Lung (tissue), 12 donors: ENCODE data around the gene HES6. TPM values are rescaled to one million over a fixed set of nuclear protein-coding genes. Genes with fewer than 3 reads are reported as not detected.

ENCODE experiments used
- ATAC-seq: fragments of 200-7000 bp; cut with Tn5 transposase; one replicate; pipeline ENCODE4 v1.9.1; 2020; ENCODE audit warnings: moderate number of reproducible peaks; ENCODE audit not compliant: insufficient read depth, low FRiP score
- DNase-seq, 3 donors: peaks; one replicate each; pipeline ENCODE4 v3.0.0-alpha.2; 2013 to 2017
- H3K27ac ChIP-seq, 2 donors: one replicate each; pipeline ENCODE4 v1.5.1; 2013; ENCODE audit warnings: mild to moderate bottlenecking in 2 of 2, moderate library complexity in 2 of 2, control low read depth in 1 of 2, inconsistent platforms in 1 of 2, low read depth in 1 of 2, low read length in 1 of 2
- H3K27me3 ChIP-seq, 3 donors: one replicate each; pipeline ENCODE4 v1.5.1; 2013; ENCODE audit warnings: low read length in 2 of 3; ENCODE audit not compliant: control insufficient read depth in 3 of 3, insufficient read depth in 3 of 3
- H3K36me3 ChIP-seq, 4 donors: one replicate each; pipeline ENCODE4 v1.5.1; 2013; ENCODE audit warnings: low read length in 4 of 4, mild to moderate bottlenecking in 1 of 4, moderate library complexity in 1 of 4; ENCODE audit not compliant: control insufficient read depth in 4 of 4, insufficient read depth in 4 of 4
- H3K4me1 ChIP-seq, 5 donors: one replicate each; pipeline ENCODE4 v1.5.1; 2013; ENCODE audit warnings: low read length in 5 of 5, mild to moderate bottlenecking in 2 of 5, moderate library complexity in 1 of 5; ENCODE audit not compliant: control insufficient read depth in 5 of 5, insufficient read depth in 5 of 5
- H3K4me3 ChIP-seq: one replicate; pipeline ENCODE4 v1.5.1; 2013; ENCODE audit warnings: mild to moderate bottlenecking, control low read depth, moderate library complexity
- H3K9ac ChIP-seq, 2 donors: one replicate each; pipeline ENCODE4 v1.5.1; 2013; ENCODE audit warnings: low read length in 2 of 2, control low read depth in 1 of 2; ENCODE audit not compliant: insufficient read depth in 1 of 2
- H3K9me3 ChIP-seq, 4 donors: one replicate each; pipeline ENCODE4 v1.5.1; 2013; ENCODE audit warnings: low read length in 3 of 4, mild to moderate bottlenecking in 1 of 4, moderate library complexity in 1 of 4; ENCODE audit not compliant: control insufficient read depth in 4 of 4, insufficient read depth in 3 of 4
- WGBS, 2 donors: extraction: QIAGEN DNeasy Blood & Tissue Kit; methylation state at CpG; one replicate each; pipeline ENCODE4 v1.1.7; 2013; 5-methylcytosine and 5-hydroxymethylcytosine counted together
- polyA plus RNA-seq, 2 donors: library from polyadenylated mRNA; stranded (reverse); fragments of 200-250 nt; gene quantifications; one replicate each; pipeline ENCODE4 v1.2.1, GENCODE V29; 2013
- total RNA-seq, 2 donors: library from RNA; depleted of rRNA in 1 of 2; stranded (reverse); fragments of >200 nt in 1 of 2; gene quantifications; one replicate each; pipeline ENCODE4 v1.2.1, GENCODE V29; 2014 to 2021
- TF ChIP-seq, protein P1 (sequence below): IDR thresholded peaks from 2 replicates; pipeline ENCODE4 v1.5.1; 2012; ENCODE audit warnings: mild to moderate bottlenecking; ENCODE audit errors: control extremely low read depth, extremely low read depth
- donor health status: control.
- donor health status: control.
- donor health status: Bipolar disorder and iron deficiency.
- donor health status: healthy.
- donor health status: DM: yes; HTN: yes; CAD: no.

The HES6 gene
- total and polyA plus RNA-seq, 4 donors, result 4.4 to 12.5 (median 10.7) TPM

DNA sequence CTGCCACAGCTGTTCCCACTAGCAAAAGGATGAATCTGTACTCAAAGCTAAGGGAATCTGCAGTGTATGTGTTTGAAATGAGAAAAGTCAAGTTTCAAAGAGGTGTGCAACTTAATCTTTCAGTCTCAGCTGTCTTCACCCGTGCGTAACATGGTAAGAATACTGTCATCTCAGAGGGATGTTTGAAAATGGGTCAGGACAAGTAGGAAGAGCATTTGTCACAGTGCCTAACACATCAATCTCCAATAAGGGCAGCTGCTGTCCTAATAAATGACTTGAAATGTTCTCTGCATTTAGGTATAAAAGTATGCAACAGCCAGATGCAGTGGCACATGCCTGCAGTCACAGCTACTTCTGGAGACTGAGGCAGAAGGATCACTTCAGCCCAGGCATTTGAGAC lies 49.4 kb downstream of the HES6 start:
- no peak overlapping the region for H3K9ac ChIP-seq
- no peaks in the 10 kb centered on the region for H3K4me1 ChIP-seq
- no peak for DNase-seq
- no peaks in the 10 kb centered on the region for H3K9me3 ChIP-seq
- 93 to 96% methylated on average over 2 of the region's 2 CpGs for WGBS, 2 donors
- peaks cover 35 to 56% (median 42%) of the 10 kb centered on the region in 4 donors for H3K36me3 ChIP-seq
- no peak for ATAC-seq
- no peak overlapping the region for H3K4me3 ChIP-seq
- H3K27ac ChIP-seq, result no peak overlapping the region
- no peaks in the 10 kb centered on the region for H3K27me3 ChIP-seq
- TF ChIP-seq, protein P1, sequence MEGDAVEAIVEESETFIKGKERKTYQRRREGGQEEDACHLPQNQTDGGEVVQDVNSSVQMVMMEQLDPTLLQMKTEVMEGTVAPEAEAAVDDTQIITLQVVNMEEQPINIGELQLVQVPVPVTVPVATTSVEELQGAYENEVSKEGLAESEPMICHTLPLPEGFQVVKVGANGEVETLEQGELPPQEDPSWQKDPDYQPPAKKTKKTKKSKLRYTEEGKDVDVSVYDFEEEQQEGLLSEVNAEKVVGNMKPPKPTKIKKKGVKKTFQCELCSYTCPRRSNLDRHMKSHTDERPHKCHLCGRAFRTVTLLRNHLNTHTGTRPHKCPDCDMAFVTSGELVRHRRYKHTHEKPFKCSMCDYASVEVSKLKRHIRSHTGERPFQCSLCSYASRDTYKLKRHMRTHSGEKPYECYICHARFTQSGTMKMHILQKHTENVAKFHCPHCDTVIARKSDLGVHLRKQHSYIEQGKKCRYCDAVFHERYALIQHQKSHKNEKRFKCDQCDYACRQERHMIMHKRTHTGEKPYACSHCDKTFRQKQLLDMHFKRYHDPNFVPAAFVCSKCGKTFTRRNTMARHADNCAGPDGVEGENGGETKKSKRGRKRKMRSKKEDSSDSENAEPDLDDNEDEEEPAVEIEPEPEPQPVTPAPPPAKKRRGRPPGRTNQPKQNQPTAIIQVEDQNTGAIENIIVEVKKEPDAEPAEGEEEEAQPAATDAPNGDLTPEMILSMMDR, result no peak

Other genes with a start within 250 kb of the HES6 start
- 10 to 100 TPM; 12.8 to 16.1 TPM for gene SCLY, start 179.0 kb downstream of the HES6 start, total RNA-seq
- 10 to 100 TPM in 1 of 2 donors, 1 to 10 TPM in 1; 7.8 to 11.3 TPM for gene SCLY, start 179.0 kb downstream of the HES6 start, polyA plus RNA-seq
- gene ESPNL, start 139.7 kb downstream of the HES6 start, total RNA-seq, result 1 to 10 TPM; 2.1 to 3.0 TPM
- gene ESPNL, start 139.7 kb downstream of the HES6 start, polyA plus RNA-seq, result under 1 TPM; 0.07 to 0.20 TPM
- gene KLHL30, start 101.4 kb downstream of the HES6 start, total RNA-seq, result 1 to 10 TPM in 1 of 2 donors, under 1 TPM in 1; 0.57 to 2.1 TPM
- under 1 TPM; 0.18 to 0.21 TPM for gene KLHL30, start 101.4 kb downstream of the HES6 start, polyA plus RNA-seq
- under 1 TPM; 0.52 to 0.54 TPM for gene ERFE, start 81.1 kb downstream of the HES6 start, total RNA-seq
- gene ERFE, start 81.1 kb downstream of the HES6 start, polyA plus RNA-seq, result under 1 TPM in 1 of 2 donors, not detected in 1; 0.54 TPM
- 10 to 100 TPM; 38.0 to 46.3 TPM for gene ILKAP, start 36.3 kb downstream of the HES6 start, total RNA-seq
- 10 to 100 TPM; 35.0 to 52.0 TPM for gene ILKAP, start 36.3 kb downstream of the HES6 start, polyA plus RNA-seq
- 10 to 100 TPM; 15.0 to 27.1 TPM for gene PER2, start 48.6 kb upstream of the HES6 start, total RNA-seq
- gene PER2, start 48.6 kb upstream of the HES6 start, polyA plus RNA-seq, result 1 to 10 TPM; 4.1 to 6.0 TPM
- gene TRAF3IP1, start 80.5 kb upstream of the HES6 start, total RNA-seq, result 10 to 100 TPM; 19.5 to 41.0 TPM
- 10 to 100 TPM in 1 of 2 donors, 1 to 10 TPM in 1; 8.9 to 10.0 TPM for gene TRAF3IP1, start 80.5 kb upstream of the HES6 start, polyA plus RNA-seq
- gene ASB1, start 186.9 kb upstream of the HES6 start, total RNA-seq, result 10 to 100 TPM; 18.2 to 34.9 TPM
- gene ASB1, start 186.9 kb upstream of the HES6 start, polyA plus RNA-seq, result 10 to 100 TPM; 17.7 to 22.9 TPM